Loucy (cell line): Measurements from ENCODE around the gene CPSF4L.

ENCODE experiments used
- H2AFZ ChIP-seq: fragments of 200-600 bp; sonication (generic); 2 replicates; pipeline ENCODE4 v1.6.0; 2016; ENCODE audit warnings: antibody characterized with exemption, mild to moderate bottlenecking, low read length, moderate library complexity
- H3F3A ChIP-seq: fragments of 200-600 bp; 2 replicates; pipeline ENCODE4 v1.6.0; 2016; ENCODE audit warnings: antibody characterized with exemption, low read depth, mild to moderate bottlenecking
- H3K27me3 ChIP-seq: fragments of 200-600 bp; sonication (generic); 2 replicates; pipeline ENCODE4 v1.6.1; 2014; ENCODE audit warnings: low read length, mild to moderate bottlenecking; ENCODE audit not compliant: insufficient read depth, poor library complexity, severe bottlenecking
- H3K36me3 ChIP-seq: fragments of 200-600 bp; sonication (generic); 2 replicates; pipeline ENCODE4 v1.6.1; 2016; ENCODE audit warnings: low read length; ENCODE audit not compliant: insufficient read depth
- H3K4me1 ChIP-seq: fragments of 200-600 bp; sonication (generic); 2 replicates; pipeline ENCODE4 v1.5.1; 2014; ENCODE audit warnings: low read length, mild to moderate bottlenecking; ENCODE audit not compliant: insufficient read depth, poor library complexity, severe bottlenecking
- H3K4me2 ChIP-seq: fragments of 200-600 bp; sonication (generic); 2 replicates; pipeline ENCODE4 v1.6.0; 2014; ENCODE audit warnings: antibody characterized with exemption, low read length, low read depth, mild to moderate bottlenecking; ENCODE audit not compliant: poor library complexity, severe bottlenecking
- H3K4me3 ChIP-seq: fragments of 200-600 bp; sonication (generic); 2 replicates; pipeline ENCODE4 v1.5.1; 2014; ENCODE audit warnings: low read length, mild to moderate bottlenecking, mixed read lengths; ENCODE audit not compliant: poor library complexity, severe bottlenecking
- H3K79me2 ChIP-seq: fragments of 200-600 bp; sonication (generic); 2 replicates; pipeline ENCODE4 v1.6.1; 2014; ENCODE audit warnings: low read length; ENCODE audit not compliant: insufficient read depth
- H3K9ac ChIP-seq: fragments of 200-600 bp; sonication (generic); 2 replicates; pipeline ENCODE4 v1.6.0; 2014; ENCODE audit warnings: mild to moderate bottlenecking, low read depth, low read length, moderate library complexity; ENCODE audit not compliant: poor library complexity, severe bottlenecking
- H3K9me2 ChIP-seq: fragments of 200-600 bp; sonication (generic); replicated peaks from 2 replicates; pipeline ENCODE4 v1.6.1; 2016; ENCODE audit warnings: low read depth, low read length, mixed read lengths
- H3K9me3 ChIP-seq: fragments of 200-600 bp; sonication (generic); 2 replicates; pipeline ENCODE4 v1.6.1; 2014; ENCODE audit warnings: mild to moderate bottlenecking, antibody characterized with exemption, low read length, low read depth; ENCODE audit not compliant: insufficient read depth
- H4K20me1 ChIP-seq: fragments of 200-600 bp; sonication (generic); 2 replicates; pipeline ENCODE4 v1.6.0; 2014; ENCODE audit warnings: antibody characterized with exemption, low read length, mild to moderate bottlenecking; ENCODE audit not compliant: insufficient read depth, poor library complexity, severe bottlenecking
- EZH2phosphoT487 ChIP-seq: fragments of 200-600 bp; IDR thresholded peaks from 2 replicates; pipeline ENCODE4 v1.6.1; 2018; ENCODE audit warnings: antibody characterized with exemption, mild to moderate bottlenecking, moderate library complexity, borderline replicate concordance
- TF ChIP-seq, protein P1 (sequence below): fragments of 200-600 bp; sonication (generic); conservative IDR thresholded peaks from 2 replicates; pipeline ENCODE4 v1.5.1; 2014; ENCODE audit warnings: mild to moderate bottlenecking, antibody characterized with exemption, low read length

Gene CPSF4L

GRCh38 chr17:73227944-73228343 lies 33.7 kb downstream of the CPSF4L start:
- H3K9me3 ChIP-seq: no peaks in the 10 kb centered on the region

GRCh38 chr17:73227379-73227778 lies 34.3 kb downstream of the CPSF4L start:
- Histone ChIP-seq H3F3A (0 out of 2 replicates have a peak, but pooled peaks cover 5% of the 10 kb centered on the region), H2AFZ (no peak overlapping the region), H3K4me2 (peak overlapping the region; percentile 87), H3K27me3 (no peaks in the 10 kb centered on the region), H4K20me1 (peaks cover 60% of the 10 kb centered on the region), H3K4me3 (peak overlapping the region; percentile 72), H3K9ac (peak overlapping the region; percentile 70), H3K79me2 (peaks cover 96% of the 10 kb centered on the region), H3K9me2 (no peaks in the 10 kb centered on the region), H3K9me3 (no peaks in the 10 kb centered on the region), H3K4me1 (peaks cover 54% of the 10 kb centered on the region), H3K36me3 (no peaks in the 10 kb centered on the region)
- no peak for TF ChIP-seq EZH2phosphoT487
- TF ChIP-seq, protein P1, sequence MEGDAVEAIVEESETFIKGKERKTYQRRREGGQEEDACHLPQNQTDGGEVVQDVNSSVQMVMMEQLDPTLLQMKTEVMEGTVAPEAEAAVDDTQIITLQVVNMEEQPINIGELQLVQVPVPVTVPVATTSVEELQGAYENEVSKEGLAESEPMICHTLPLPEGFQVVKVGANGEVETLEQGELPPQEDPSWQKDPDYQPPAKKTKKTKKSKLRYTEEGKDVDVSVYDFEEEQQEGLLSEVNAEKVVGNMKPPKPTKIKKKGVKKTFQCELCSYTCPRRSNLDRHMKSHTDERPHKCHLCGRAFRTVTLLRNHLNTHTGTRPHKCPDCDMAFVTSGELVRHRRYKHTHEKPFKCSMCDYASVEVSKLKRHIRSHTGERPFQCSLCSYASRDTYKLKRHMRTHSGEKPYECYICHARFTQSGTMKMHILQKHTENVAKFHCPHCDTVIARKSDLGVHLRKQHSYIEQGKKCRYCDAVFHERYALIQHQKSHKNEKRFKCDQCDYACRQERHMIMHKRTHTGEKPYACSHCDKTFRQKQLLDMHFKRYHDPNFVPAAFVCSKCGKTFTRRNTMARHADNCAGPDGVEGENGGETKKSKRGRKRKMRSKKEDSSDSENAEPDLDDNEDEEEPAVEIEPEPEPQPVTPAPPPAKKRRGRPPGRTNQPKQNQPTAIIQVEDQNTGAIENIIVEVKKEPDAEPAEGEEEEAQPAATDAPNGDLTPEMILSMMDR: no peak

More at GRCh38 chr17:73227944-73228343, 33.7 kb downstream of the CPSF4L start:
- H3K4me1 ChIP-seq: peaks cover 54% of the 10 kb centered on the region
- H3K36me3 ChIP-seq: no peaks in the 10 kb centered on the region
- H3K4me2 ChIP-seq: peak overlapping the region; percentile 87
- no peaks in the 10 kb centered on the region for H3K27me3 ChIP-seq
- peaks cover 96% of the 10 kb centered on the region for H3K79me2 ChIP-seq
- H3K4me3 ChIP-seq: peak overlapping the region; percentile 72
- peak overlapping the region; percentile 70 for H3K9ac ChIP-seq
- 0 out of 2 replicates have a peak, but pooled peaks cover 5% of the 10 kb centered on the region for H3F3A ChIP-seq
- peaks cover 60% of the 10 kb centered on the region for H4K20me1 ChIP-seq
- no peaks in the 10 kb centered on the region for H3K9me2 ChIP-seq
- TF ChIP-seq, protein P1: no peak
- no peak for TF ChIP-seq EZH2phosphoT487
- H2AFZ ChIP-seq: no peak overlapping the region

GRCh38 chr17:73226556-73227172 lies 35.0 kb downstream of the CPSF4L start:
- no peak overlapping the region for H2AFZ ChIP-seq
- H3K4me1 ChIP-seq: peaks cover 54% of the 10 kb centered on the region
- 0 out of 2 replicates have a peak, but pooled peaks cover 5% of the 10 kb centered on the region for H3F3A ChIP-seq
- peaks cover 58% of the 10 kb centered on the region for H4K20me1 ChIP-seq
- TF ChIP-seq EZH2phosphoT487: no peak
- TF ChIP-seq, protein P1: no peak
- H3K27me3 ChIP-seq: no peaks in the 10 kb centered on the region
- peak overlapping the region; percentile 72 for H3K4me3 ChIP-seq
- no peaks in the 10 kb centered on the region for H3K9me3 ChIP-seq
- no peaks in the 10 kb centered on the region for H3K36me3 ChIP-seq
- H3K79me2 ChIP-seq: peaks cover 98% of the 10 kb centered on the region
- peak overlapping the region; percentile 70 for H3K9ac ChIP-seq
- no peaks in the 10 kb centered on the region for H3K9me2 ChIP-seq
- peak overlapping the region; percentile 87 for H3K4me2 ChIP-seq
